ENCODE data around the gene LAMC3. TPM values are rescaled to one million over a fixed set of nuclear protein-coding genes. Genes with fewer than 3 reads are reported as not detected.

The LAMC3 gene
- total RNA-seq, 2 experiments from 2014 or later, result 0.66 to 1.7 TPM

GRCh38 chr9:130989391-130989790, 19.6 kb upstream of the LAMC3 start:
- Mint-ChIP-seq H3K4me1 (ENCODE audit: low read depth) (no peaks in the 10 kb centered on the region), H3K4me3 (no peak overlapping the region), H3K9me3 (no peaks in the 10 kb centered on the region), H3K27me3 (no peaks in the 10 kb centered on the region), H3K36me3 (ENCODE audit: low read depth) (no peaks in the 10 kb centered on the region), H3K27ac (no peak overlapping the region)
- Histone ChIP-seq H3K4me1 (ENCODE audit: insufficient read depth, low read length) (no peaks in the 10 kb centered on the region), H3K9me3 (ENCODE audit: control insufficient read depth in 1 of 2, insufficient read depth in 1 of 2, low read length in 2 of 2) (peaks cover 0 to 12% of the 10 kb centered on the region in 2 experiments), H3K36me3 (ENCODE audit: insufficient read depth, low read length) (no peaks in the 10 kb centered on the region), H3K27ac (ENCODE audit: low read depth in 1 of 2, low read length in 2 of 2) (no peak overlapping the region), H3K27me3 (ENCODE audit: control insufficient read depth in 1 of 2, insufficient read depth in 2 of 2, low read length in 2 of 2) (no peaks in the 10 kb centered on the region), H3K4me3 (ENCODE audit: low read length) (no peak overlapping the region)
- intact Hi-C loops (cut with DNase I, micrococcal nuclease), result no loop called here
- POLR2A ChIA-PET, result no interaction called here
- CTCF ChIA-PET, result no interaction called here
- ATAC-seq (ENCODE audit: poor library complexity), result no peak
- DNase-seq, result no peak
- TF ChIP-seq, protein P1, sequence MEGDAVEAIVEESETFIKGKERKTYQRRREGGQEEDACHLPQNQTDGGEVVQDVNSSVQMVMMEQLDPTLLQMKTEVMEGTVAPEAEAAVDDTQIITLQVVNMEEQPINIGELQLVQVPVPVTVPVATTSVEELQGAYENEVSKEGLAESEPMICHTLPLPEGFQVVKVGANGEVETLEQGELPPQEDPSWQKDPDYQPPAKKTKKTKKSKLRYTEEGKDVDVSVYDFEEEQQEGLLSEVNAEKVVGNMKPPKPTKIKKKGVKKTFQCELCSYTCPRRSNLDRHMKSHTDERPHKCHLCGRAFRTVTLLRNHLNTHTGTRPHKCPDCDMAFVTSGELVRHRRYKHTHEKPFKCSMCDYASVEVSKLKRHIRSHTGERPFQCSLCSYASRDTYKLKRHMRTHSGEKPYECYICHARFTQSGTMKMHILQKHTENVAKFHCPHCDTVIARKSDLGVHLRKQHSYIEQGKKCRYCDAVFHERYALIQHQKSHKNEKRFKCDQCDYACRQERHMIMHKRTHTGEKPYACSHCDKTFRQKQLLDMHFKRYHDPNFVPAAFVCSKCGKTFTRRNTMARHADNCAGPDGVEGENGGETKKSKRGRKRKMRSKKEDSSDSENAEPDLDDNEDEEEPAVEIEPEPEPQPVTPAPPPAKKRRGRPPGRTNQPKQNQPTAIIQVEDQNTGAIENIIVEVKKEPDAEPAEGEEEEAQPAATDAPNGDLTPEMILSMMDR (IDR thresholded peaks at IDR 0.05), result no peak

DNA sequence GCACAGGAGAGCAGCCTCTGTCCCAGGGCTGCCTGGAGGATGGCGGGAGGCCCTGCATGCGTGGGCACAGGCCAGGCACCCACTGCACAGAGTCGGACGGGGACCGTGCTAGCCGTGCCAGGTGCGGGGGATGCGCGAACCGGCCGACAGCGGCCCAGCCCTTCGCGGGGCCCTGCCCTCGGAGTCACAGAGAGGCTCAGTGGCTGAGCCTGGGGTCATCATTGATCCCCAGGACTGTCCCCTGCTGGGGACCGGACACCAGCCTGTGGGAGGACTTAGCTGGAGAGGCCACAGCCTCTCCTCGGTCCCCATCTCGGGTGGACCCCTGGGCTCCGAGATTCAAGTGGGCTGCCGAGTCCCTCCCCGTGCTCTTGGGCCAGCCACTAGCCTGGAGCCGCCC, 19.1 kb upstream of the LAMC3 start:
- H3K4me1 Mint-ChIP-seq (ENCODE audit: low read depth), result no peaks in the 10 kb centered on the region
- H3K27ac Mint-ChIP-seq, result no peak overlapping the region
- no peak overlapping the region for H3K4me3 ChIP-seq (ENCODE audit: low read length)
- CTCF ChIA-PET, result no interaction called here
- H3K36me3 ChIP-seq (ENCODE audit: insufficient read depth, low read length), result no peaks in the 10 kb centered on the region
- DNase-seq (peak in 1 of 14 experiments; percentile 8), ATAC-seq (ENCODE audit: poor library complexity) (no peak)
- H3K27me3 ChIP-seq (ENCODE audit: control insufficient read depth in 1 of 2, insufficient read depth in 2 of 2, low read length in 2 of 2), result no peaks in the 10 kb centered on the region
- no peak overlapping the region for H3K4me3 Mint-ChIP-seq
- no peaks in the 10 kb centered on the region for H3K27me3 Mint-ChIP-seq
- no peaks in the 10 kb centered on the region for H3K9me3 Mint-ChIP-seq
- no peaks in the 10 kb centered on the region for H3K36me3 Mint-ChIP-seq (ENCODE audit: low read depth)
- intact Hi-C loops (cut with DNase I, micrococcal nuclease), result no loop called here
- H3K9me3 ChIP-seq (ENCODE audit: control insufficient read depth in 1 of 2, insufficient read depth in 1 of 2, low read length in 2 of 2), result peaks cover 0 to 12% of the 10 kb centered on the region in 2 experiments
- POLR2A ChIA-PET, result no interaction called here
- H3K27ac ChIP-seq (ENCODE audit: low read depth in 1 of 2, low read length in 2 of 2), result no peak overlapping the region
- TF ChIP-seq, protein P1 (IDR thresholded peaks at IDR 0.05), result no peak
- no peaks in the 10 kb centered on the region for H3K4me1 ChIP-seq (ENCODE audit: insufficient read depth, low read length)

- ATAC-seq (ENCODE audit: poor library complexity), result no peak
- Mint-ChIP-seq H3K27me3 (no peaks in the 10 kb centered on the region), H3K27ac (no peak overlapping the region), H3K9me3 (no peaks in the 10 kb centered on the region), H3K4me3 (no peak overlapping the region), H3K36me3 (ENCODE audit: low read depth) (no peaks in the 10 kb centered on the region), H3K4me1 (ENCODE audit: low read depth) (no peaks in the 10 kb centered on the region)
- CTCF ChIA-PET, result no interaction called here
- DNase-seq, result no peak
- TF ChIP-seq, protein P1 (IDR thresholded peaks at IDR 0.05), result no peak
- Histone ChIP-seq H3K4me1 (ENCODE audit: insufficient read depth, low read length) (peaks cover 4% of the 10 kb centered on the region), H3K9me3 (ENCODE audit: control insufficient read depth in 1 of 2, insufficient read depth in 1 of 2, low read length in 2 of 2) (peaks cover 0 to 12% of the 10 kb centered on the region in 2 experiments), H3K27ac (ENCODE audit: low read depth in 1 of 2, low read length in 2 of 2) (no peak overlapping the region), H3K4me3 (ENCODE audit: low read length) (no peak overlapping the region), H3K27me3 (ENCODE audit: control insufficient read depth in 1 of 2, insufficient read depth in 2 of 2, low read length in 2 of 2) (no peaks in the 10 kb centered on the region), H3K36me3 (ENCODE audit: insufficient read depth, low read length) (no peaks in the 10 kb centered on the region)
- POLR2A ChIA-PET, result no interaction called here
- intact Hi-C loops (cut with DNase I, micrococcal nuclease), result no loop called here
Measured at GRCh38 chr9:130990306-130990977, 18.5 kb upstream of the LAMC3 start.
